ENCODE data around the gene ACVR1B. TPM values are rescaled to one million over a fixed set of nuclear protein-coding genes. Genes with fewer than 3 reads are reported as not detected.

ACVR1B gene
- total and polyA plus RNA-seq, 2 of the 8 experiments (the other 6 are each of a cell fraction or from before 2014, with no cell fraction given) = 16.0 to 19.2 TPM

GRCh38 chr12:52007982-52008510 lies 56.5 kb downstream of the ACVR1B start (continued):
- no peak for TF ChIP-seq CTCF (IDR thresholded peaks at IDR 0.05; ENCODE audit: control extremely low read depth in 1 of 3, insufficient read depth in 1 of 3, low read depth in 1 of 3, low read length in 3 of 3)
- TF ChIP-seq SUZ12 (IDR thresholded peaks at IDR 0.05; ENCODE audit: low read length) = no peak
- TF ChIP-seq CHD7 (IDR thresholded peaks at IDR 0.05; ENCODE audit: insufficient replicate concordance, low read length) = no peak
